Measurements from ENCODE around the gene RAB37. TPM values are rescaled to one million over a fixed set of nuclear protein-coding genes. Genes with fewer than 3 reads are reported as not detected.

RAB37 gene
- total and polyA plus RNA-seq, 9 of the 15 experiments (the other 6 are each of a cell fraction or from before 2014, with no cell fraction given), result 0.03 to 0.27 (median 0.11) TPM; not detected in 4

DNA sequence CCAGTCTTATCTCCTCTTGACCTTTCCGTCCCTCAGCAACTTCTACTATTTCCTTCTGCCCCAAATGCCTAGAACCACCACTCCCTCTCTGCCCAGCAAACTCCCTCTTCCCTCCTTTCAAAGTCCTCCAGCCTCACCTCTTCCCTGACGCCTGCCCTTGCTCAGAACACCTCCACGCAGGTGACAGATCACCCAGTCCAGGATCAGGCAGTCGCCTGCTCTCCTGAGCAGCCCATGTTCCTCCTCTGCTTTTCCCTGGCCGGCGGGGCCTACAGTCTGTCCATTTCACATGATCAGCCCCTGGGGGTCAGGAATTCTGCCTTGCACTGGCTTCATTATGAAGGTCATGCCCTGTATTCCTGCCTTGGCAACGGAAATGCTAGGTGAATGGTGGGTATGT lies 24.8 kb upstream of the RAB37 start:
- no peak overlapping the region for H3K9ac ChIP-seq (ENCODE audit: insufficient read depth in 1 of 2, low read depth in 2 of 2, low read length in 2 of 2)
- ATAC-seq (no peak), DNase-seq (ENCODE audit: extremely low read depth in 1 of 4, low spot score in 3 of 4) (no peak), FAIRE-seq (no peak)
- no peaks in the 10 kb centered on the region for H3K9me1 ChIP-seq (ENCODE audit: control insufficient read depth, insufficient read depth, low read length)
- H3K36me3 ChIP-seq (ENCODE audit: control insufficient read depth, insufficient read depth, low read length), result no peaks in the 10 kb centered on the region
- H3K4me2 ChIP-seq (ENCODE audit: insufficient read depth, low read length), result no peak overlapping the region
- no peaks in the 10 kb centered on the region for H3K9me3 ChIP-seq (replicated peaks; ENCODE audit: control insufficient read depth, insufficient read depth, low read depth, low read length)
- TF ChIP-seq, protein P1, sequence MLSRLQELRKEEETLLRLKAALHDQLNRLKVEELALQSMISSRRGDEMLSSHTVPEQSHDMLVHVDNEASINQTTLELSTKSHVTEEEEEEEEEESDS (CRISPR knock-in tag; IDR thresholded peaks at IDR 0.05), result no peak
- TF ChIP-seq, protein P2, sequence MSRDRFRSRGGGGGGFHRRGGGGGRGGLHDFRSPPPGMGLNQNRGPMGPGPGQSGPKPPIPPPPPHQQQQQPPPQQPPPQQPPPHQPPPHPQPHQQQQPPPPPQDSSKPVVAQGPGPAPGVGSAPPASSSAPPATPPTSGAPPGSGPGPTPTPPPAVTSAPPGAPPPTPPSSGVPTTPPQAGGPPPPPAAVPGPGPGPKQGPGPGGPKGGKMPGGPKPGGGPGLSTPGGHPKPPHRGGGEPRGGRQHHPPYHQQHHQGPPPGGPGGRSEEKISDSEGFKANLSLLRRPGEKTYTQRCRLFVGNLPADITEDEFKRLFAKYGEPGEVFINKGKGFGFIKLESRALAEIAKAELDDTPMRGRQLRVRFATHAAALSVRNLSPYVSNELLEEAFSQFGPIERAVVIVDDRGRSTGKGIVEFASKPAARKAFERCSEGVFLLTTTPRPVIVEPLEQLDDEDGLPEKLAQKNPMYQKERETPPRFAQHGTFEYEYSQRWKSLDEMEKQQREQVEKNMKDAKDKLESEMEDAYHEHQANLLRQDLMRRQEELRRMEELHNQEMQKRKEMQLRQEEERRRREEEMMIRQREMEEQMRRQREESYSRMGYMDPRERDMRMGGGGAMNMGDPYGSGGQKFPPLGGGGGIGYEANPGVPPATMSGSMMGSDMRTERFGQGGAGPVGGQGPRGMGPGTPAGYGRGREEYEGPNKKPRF (IDR thresholded peaks at IDR 0.05; ENCODE audit: low read depth, low read length), result no peak
- TF ChIP-seq ETS2 (tag; IDR thresholded peaks at IDR 0.05; ENCODE audit: borderline replicate concordance, poor library complexity, severe bottlenecking), result no peak
- no peak for TF ChIP-seq YY1 (IDR thresholded peaks at IDR 0.05; ENCODE audit: borderline replicate concordance in 1 of 3, control insufficient read depth in 1 of 3, extremely low read depth in 1 of 3, insufficient read depth in 3 of 3, insufficient read length in 1 of 3, insufficient replicate concordance in 2 of 3, low read depth in 1 of 3, low read length in 2 of 3)
- TF ChIP-seq BMI1 (IDR thresholded peaks at IDR 0.05; ENCODE audit: low read length), result no peak
- TF ChIP-seq, protein P3, sequence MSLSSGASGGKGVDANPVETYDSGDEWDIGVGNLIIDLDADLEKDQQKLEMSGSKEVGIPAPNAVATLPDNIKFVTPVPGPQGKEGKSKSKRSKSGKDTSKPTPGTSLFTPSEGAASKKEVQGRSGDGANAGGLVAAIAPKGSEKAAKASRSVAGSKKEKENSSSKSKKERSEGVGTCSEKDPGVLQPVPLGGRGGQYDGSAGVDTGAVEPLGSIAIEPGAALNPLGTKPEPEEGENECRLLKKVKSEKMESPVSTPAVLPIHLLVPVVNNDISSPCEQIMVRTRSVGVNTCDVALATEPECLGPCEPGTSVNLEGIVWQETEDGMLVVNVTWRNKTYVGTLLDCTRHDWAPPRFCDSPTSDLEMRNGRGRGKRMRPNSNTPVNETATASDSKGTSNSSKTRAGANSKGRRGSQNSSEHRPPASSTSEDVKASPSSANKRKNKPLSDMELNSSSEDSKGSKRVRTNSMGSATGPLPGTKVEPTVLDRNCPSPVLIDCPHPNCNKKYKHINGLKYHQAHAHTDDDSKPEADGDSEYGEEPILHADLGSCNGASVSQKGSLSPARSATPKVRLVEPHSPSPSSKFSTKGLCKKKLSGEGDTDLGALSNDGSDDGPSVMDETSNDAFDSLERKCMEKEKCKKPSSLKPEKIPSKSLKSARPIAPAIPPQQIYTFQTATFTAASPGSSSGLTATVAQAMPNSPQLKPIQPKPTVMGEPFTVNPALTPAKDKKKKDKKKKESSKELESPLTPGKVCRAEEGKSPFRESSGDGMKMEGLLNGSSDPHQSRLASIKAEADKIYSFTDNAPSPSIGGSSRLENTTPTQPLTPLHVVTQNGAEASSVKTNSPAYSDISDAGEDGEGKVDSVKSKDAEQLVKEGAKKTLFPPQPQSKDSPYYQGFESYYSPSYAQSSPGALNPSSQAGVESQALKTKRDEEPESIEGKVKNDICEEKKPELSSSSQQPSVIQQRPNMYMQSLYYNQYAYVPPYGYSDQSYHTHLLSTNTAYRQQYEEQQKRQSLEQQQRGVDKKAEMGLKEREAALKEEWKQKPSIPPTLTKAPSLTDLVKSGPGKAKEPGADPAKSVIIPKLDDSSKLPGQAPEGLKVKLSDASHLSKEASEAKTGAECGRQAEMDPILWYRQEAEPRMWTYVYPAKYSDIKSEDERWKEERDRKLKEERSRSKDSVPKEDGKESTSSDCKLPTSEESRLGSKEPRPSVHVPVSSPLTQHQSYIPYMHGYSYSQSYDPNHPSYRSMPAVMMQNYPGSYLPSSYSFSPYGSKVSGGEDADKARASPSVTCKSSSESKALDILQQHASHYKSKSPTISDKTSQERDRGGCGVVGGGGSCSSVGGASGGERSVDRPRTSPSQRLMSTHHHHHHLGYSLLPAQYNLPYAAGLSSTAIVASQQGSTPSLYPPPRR (CRISPR knock-in tag; IDR thresholded peaks at IDR 0.05; ENCODE audit: borderline replicate concordance), result no peak
- no peak for TF ChIP-seq ZFP1 (CRISPR knock-in tag; IDR thresholded peaks at IDR 0.05)
- TF ChIP-seq SRSF9 (IDR thresholded peaks at IDR 0.05; ENCODE audit: borderline replicate concordance, low read depth, low read length), result no peak
- no TSS peak for BruUV-seq (replicated peaks)
- WGBS (ENCODE audit: insufficient coverage, low coverage, missing lambda C conversion rate), result 3% methylated on average over 7 of the region's 7 CpGs
- H3K4me3 ChIP-seq, result no peak overlapping the region
- in situ Hi-C loops (cut with MboI) (no loop called here), intact Hi-C loops (cut with micrococcal nuclease) (no loop called here)
- no peak overlapping the region for H2AFZ ChIP-seq (ENCODE audit: low read depth, low read length)
- no peaks in the 10 kb centered on the region for H3K79me2 ChIP-seq (ENCODE audit: control insufficient read depth, insufficient read depth, low read length)
- H3K27ac ChIP-seq (ENCODE audit: extremely low read depth, low read depth, low read length), result no peak overlapping the region
- ChIA-PET CTCF (ENCODE audit: low intra/inter-chr PET ratio) (no interaction called here), POLR2A (no interaction called here)
- H3K27me3 ChIP-seq (ENCODE audit: control insufficient read depth in 2 of 2, insufficient read depth in 2 of 2, low read length in 2 of 2), result peaks cover 5 to 32% of the 10 kb centered on the region in 2 experiments; a peak in 4 of 5 replicates
- peaks cover 0 to 6% of the 10 kb centered on the region in 2 experiments; a peak in 3 of 5 replicates for H3K4me1 ChIP-seq (replicated peaks in 1 of 2; ENCODE audit: control insufficient read depth in 2 of 2, insufficient read depth in 2 of 2, low read length in 2 of 2)
- peaks cover 8% of the 10 kb centered on the region for H4K20me1 ChIP-seq (replicated peaks; ENCODE audit: control insufficient read depth, insufficient read depth, low read length)

Data from K562 (cell line).